NCI-H2081 treated with DMSO at 0.1 percent for 48 hours (cell line): ENCODE data around the gene CADPS.

Experiments
- DNase-seq: peaks from one replicate; lab custom pipeline; 2025; lab: John Stamatoyannopoulos, UW

Gene CADPS

DNA sequence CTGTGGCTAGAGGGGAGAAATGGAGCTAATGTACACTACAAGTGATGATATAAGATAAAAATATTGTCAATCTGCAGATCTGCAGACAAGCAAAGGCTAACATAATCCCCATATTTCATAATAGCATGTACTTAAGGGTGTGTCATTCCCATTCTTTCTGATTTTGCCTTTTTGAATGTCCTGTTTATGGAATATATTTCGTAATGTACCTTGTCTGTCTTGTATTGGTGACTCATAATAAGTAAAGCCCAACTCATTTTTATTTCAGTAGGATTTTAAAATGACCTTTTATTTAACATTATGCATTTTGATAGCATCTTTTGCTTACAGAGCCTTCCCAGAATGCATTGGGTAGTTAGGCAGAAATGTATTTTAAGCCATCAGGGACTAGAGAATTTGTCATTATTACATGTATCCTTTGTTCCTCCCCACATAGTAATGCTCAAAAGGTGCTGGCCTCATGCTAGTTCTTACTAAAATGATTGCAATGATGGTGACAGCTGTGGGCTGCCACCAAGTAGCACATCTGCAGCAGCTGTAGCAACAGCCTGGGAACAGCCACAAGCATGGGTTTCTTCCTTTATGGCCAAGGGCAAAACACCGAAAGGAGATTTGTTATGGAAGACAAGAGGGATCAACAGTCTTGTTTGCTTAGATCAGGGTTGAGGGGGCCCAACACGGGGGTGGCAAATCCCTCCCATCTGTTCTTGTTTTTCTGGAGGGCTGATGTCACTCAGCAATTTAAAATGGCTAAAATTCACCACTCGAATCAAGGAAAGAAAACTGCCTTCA, 188.5 kb downstream of the CADPS start:
- DNase-seq, result no peak

GRCh38 chr3:62682826-62683225, 192.4 kb downstream of the CADPS start:
- DNase-seq, result no peak

GRCh38 chr3:62679988-62680387, 195.2 kb downstream of the CADPS start:
- DNase-seq, result no peak

DNA sequence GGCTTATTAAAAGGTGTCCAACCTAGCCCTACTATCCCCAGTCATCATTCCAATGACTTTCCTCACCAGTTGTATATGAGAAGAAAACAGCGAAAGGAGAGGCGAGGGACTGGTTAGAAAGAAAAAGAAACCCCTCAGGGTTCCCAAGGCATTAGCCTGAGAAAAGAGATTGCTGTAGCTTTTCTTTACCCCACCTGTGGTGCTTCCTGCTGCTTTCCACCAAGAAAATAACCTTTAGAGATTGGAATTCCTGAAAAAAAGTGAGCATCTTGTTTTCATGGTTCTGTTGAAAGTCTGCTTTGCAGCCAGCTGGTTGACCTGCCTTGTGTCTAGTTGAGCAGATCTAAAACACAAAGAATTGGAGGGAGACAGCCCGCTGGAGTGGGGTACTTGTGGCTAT, 196.4 kb downstream of the CADPS start:
- DNase-seq, result no peak

GRCh38 chr3:62677926-62678325, 197.3 kb downstream of the CADPS start:
- no peak for DNase-seq

DNA sequence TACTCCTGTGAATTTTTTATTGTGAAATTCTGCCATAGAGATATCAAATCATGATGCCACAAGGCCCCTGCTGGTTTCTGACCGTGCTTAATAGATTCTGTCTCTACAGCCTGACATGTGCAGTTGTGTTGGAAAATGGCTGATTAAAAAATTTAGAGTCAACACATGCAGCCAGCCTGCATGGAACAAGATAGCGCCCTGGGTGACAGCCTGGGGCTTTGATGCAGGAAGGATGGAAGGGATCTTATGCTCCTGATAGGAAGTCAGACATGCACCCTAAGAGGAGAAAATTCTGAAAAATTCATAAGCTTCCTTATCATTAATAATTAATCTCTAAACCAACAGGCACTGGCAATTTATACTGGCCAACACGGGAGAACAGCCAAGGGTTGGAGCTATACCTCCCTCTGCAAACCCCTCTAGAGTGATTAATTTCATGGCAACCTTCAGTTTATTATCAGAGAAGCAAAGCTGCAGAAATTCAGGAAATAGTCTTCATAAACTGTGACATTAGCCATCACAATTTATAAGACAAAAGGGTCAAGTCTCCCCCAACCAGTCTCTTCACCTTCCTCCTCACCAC, 198.4 kb downstream of the CADPS start:
- no peak for DNase-seq

- DNase-seq, result no peak
Observed at GRCh38 chr3:62675492-62675891, 199.7 kb downstream of the CADPS start.

GRCh38 chr3:62672988-62673313, 202.3 kb downstream of the CADPS start:
- DNase-seq, result no peak

- DNase-seq, result no peak
Observed at GRCh38 chr3:62672270-62672987, 202.8 kb downstream of the CADPS start.

- DNase-seq, result no peak
Observed at GRCh38 chr3:62670351-62670750, 204.9 kb downstream of the CADPS start.

- no peak for DNase-seq
Observed at GRCh38 chr3:62669161-62669560, 206.1 kb downstream of the CADPS start.

DNA sequence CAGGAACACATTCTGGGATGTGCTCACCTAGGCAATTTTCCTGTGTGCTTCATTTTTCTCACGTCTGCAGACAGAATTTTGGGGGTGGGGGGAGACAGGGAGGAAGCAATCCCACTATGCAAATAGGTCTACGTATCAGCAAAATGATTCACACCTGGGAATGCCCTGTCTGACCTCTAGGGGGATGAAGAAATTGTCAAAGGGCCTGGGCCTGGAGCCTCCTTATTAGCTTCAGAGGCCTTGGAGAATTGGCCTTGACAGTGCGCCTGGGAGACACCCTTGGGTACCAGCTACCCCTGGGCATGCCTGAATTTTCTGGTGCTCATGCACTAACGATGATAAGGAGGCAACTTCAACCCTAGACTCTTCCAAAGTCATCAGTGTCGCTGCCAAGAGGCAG, 207.5 kb downstream of the CADPS start:
- no peak for DNase-seq

DNA sequence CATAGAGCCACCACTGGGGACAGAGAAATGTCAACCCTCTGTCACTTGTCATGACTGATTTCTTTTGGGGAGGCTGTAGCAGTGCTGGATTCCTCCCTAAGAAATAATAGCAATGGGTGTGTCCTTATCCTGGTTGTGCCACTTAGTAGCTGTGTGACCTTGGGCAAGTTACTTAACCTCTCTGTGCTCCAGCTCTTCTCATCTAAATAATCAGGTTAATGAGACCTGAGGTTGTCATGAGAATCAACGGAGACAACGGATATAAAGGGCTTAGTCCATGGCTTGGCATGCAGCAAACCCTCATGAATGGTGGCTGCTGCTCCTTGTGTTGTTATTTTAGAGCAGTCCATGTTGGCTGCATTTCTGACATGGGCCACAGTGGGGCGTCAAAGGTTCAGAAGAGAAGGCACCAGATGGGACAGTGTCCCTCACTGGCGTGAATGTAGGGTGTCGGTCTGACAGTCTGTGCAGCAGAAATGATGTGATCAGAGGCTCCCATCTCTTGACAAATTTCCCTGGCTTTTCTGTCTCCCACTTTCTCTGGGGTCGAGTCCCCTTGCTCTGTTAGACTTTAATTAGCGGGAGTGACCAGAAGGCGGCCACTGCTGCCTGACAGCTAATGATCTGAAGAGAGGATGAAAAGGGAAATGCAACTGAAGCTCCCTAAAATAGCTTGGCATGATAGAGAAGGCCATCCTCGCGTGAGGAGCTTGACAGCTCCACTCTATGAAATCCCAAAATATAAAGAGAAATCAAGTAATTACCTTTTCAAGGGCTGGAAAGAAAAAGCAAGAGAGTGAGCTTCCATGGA, 209.4 kb downstream of the CADPS start:
- DNase-seq, result no peak

GRCh38 chr3:62662677-62663076, 212.5 kb downstream of the CADPS start:
- no peak for DNase-seq

- no peak for DNase-seq
Observed at GRCh38 chr3:62659660-62660059, 215.6 kb downstream of the CADPS start.

- DNase-seq, result no peak
Observed at GRCh38 chr3:62655691-62656063, 219.5 kb downstream of the CADPS start.

GRCh38 chr3:62655056-62655690, 220.0 kb downstream of the CADPS start:
- DNase-seq, result no peak

DNA sequence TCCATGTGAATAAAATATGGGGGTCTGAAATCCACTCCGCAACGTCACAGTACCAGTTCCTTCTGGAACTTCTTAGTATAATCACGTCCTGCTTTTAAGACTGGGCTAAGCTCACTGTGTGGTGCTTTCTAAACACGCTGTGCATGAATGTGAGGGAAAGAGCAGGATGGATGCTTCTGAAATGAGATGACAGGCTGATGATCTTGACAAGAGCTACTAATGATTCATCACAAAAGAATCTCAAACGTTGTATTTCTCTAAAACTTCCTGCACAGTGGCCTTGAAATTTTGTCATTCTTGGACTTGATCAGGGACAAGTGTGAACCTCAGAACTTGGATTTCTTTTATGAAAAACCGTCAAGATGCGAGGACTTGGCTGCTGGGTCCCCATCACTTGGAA, 221.4 kb downstream of the CADPS start:
- no peak for DNase-seq

DNA sequence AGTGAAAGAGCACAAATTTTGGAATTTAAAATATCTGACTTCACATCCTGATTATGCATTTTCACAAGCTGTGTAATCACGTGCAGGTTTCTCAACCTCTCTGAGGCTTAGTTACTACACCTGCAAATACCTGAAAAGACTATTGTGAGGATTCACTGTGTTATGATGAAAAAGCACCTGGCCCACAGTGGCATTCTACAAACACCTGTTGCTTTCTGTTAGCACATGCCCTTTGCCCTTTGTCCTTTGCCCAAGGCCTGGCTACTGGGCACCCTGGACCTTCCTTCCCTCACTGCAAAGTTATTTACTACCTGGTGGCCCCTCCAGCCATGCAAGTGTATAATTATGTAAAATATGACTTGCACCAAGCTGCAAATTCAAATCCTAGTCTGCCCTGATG, 227.5 kb downstream of the CADPS start:
- no peak for DNase-seq

DNA sequence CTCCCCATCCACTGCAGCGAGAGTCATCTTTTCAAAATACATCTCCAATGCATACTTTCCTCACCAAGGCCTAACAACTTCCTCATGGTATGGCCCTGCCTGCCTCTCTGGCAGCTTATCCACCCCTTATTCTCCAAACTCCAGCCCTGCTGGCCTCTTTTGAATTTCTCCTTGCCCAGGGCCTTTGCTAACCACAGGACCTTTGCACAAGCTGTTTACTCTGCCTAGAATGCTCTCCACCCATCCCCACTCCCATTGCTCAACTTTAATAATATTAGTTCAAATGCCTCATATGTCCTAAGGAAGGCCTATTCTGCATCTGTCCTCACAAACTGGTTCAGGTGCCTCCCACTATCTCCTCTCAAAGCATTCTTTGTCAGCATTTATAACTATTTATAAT, 230.7 kb downstream of the CADPS start:
- no peak for DNase-seq

DNA sequence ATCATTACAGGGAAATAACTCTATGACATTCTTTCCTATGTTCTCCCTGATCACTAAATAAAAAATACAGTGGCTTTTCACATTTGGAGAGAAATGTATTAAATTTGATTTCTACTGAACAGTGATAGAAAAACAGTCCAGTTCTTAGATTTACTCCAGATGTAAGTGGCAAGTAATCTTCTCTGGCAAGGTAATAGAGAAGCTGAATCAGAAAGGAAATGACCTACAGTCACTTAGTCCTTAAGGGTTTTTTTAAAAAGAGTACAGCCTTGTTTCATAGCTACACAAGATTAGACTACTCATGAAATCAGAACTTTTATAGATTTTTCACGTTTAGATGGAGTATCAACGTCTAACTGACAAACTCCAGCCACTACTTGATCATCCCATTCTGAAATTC, 236.9 kb downstream of the CADPS start:
- no peak for DNase-seq

GRCh38 chr3:62636235-62636826, 238.9 kb downstream of the CADPS start:
- DNase-seq, result no peak
